ENCODE measurements around the gene MEGF11.

DNA sequence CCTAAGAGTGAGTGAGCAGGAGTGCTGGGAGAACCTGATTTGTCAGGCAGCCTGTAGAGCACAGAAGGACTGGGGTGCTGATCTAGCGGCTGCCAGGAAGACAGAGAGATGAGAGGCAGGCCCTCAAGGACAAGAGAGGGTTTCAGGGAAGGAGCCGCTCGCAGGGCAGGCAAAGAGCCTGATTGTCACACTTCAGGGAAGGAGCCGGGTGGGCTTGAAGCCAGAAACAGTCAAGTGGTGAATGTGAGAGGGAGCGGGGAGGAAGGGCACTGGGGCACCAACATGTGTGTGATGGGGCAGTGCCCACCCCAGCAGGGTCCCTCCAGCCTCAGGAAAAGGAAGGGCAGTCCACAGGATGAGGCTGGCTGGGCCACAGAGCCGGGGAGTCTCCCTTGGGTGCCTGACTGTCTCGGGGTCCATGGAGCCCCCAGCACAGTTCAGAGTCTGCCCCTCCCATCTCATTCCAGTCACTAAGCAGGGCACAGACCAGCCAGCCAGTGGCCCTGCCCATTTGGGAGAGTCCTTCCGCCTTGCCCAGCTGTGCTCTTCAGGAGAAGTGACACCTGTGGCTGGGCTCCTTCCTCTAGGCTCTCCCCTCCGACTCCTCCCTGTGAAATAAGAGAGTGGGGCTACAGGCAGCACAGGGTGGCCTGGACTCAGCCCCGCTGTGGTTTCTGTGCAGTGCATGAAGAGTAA is 235.6 kb downstream of the MEGF11 start:
- no peak for TF ChIP-seq TAF1 (IDR thresholded peaks at IDR 0.05; ENCODE audit: low read depth, low read length)
- TF ChIP-seq POLR2AphosphoS5 (IDR thresholded peaks at IDR 0.05; ENCODE audit: low read depth, low read length), result no peak
- TF ChIP-seq SPI1 (IDR thresholded peaks at IDR 0.05; ENCODE audit: low read depth, low read length), result no peak
- TF ChIP-seq POLR2A (IDR thresholded peaks at IDR 0.05; ENCODE audit: low read depth, low read length), result no peak
- TF ChIP-seq POU2F2 (IDR thresholded peaks at IDR 0.05; ENCODE audit: low read depth, low read length), result no peak

Data from GM12891 (cell line).